ENCODE data around the gene IGFL4. TPM values are rescaled to one million over a fixed set of nuclear protein-coding genes. Genes with fewer than 3 reads are reported as not detected.
A peak's percentile ranks its signal among the peaks of the same experiment; 100 is the strongest.

IGFL4 gene
- total and polyA plus RNA-seq, 9 of the 15 experiments (the other 6 are each of a cell fraction or from before 2014, with no cell fraction given), result not detected

- TF ChIP-seq POLR2G (IDR thresholded peaks at IDR 0.05; ENCODE audit: low read depth, low read length) (no peak), CEBPB (tag; IDR thresholded peaks at IDR 0.05) (no peak), MBD2 (IDR thresholded peaks at IDR 0.05; ENCODE audit: borderline replicate concordance, low read depth) (no peak), GATAD2A (IDR thresholded peaks at IDR 0.05) (peak; percentile 49; the same call in 1 of the 2 replicates), JUN (IDR thresholded peaks at IDR 0.05; ENCODE audit: borderline replicate concordance, low read depth, low read length) (peak; percentile 36; the same call in 1 of the 2 replicates), JUN (CRISPR knock-in tag; IDR thresholded peaks at IDR 0.05; ENCODE audit: borderline replicate concordance) (no peak), TOE1 (IDR thresholded peaks at IDR 0.05; ENCODE audit: borderline replicate concordance) (peak; percentile 35), TOE1 (CRISPR knock-in tag; IDR thresholded peaks at IDR 0.05; ENCODE audit: borderline replicate concordance, low read depth) (no peak), YBX1 (IDR thresholded peaks at IDR 0.05) (no peak), ZC3H11A (IDR thresholded peaks at IDR 0.05; ENCODE audit: low read depth, low read length) (no peak), NKRF (IDR thresholded peaks at IDR 0.05; ENCODE audit: borderline replicate concordance) (peak; percentile 20; the same call in 1 of the 2 replicates), PHB (CRISPR knock-in tag; IDR thresholded peaks at IDR 0.05) (no peak), DDX20 (tag; IDR thresholded peaks at IDR 0.05; ENCODE audit: low read depth) (no peak), GABPB2 (CRISPR knock-in tag; conservative IDR thresholded peaks at IDR 0.05) (no peak), HNRNPH1 (optimal IDR thresholded peaks at IDR 0.05; ENCODE audit: low read depth, low read length) (no peak), ELK1 (CRISPR knock-in tag; IDR thresholded peaks at IDR 0.05) (no peak), SREBF2 (CRISPR knock-in tag; IDR thresholded peaks at IDR 0.05) (no peak), ETV1 (tag; conservative IDR thresholded peaks at IDR 0.05; ENCODE audit: low read depth) (no peak), ZNF274 (IDR thresholded peaks at IDR 0.05; ENCODE audit: borderline replicate concordance, low read depth, low read length) (no peak), FOXA3 (CRISPR knock-in tag; conservative IDR thresholded peaks at IDR 0.05 in 1 of 2, IDR thresholded peaks at IDR 0.05 in 1 of 2) (no peak), ZBTB43 (CRISPR knock-in tag; IDR thresholded peaks at IDR 0.05) (peak; percentile 32; the same call in 1 of the 2 replicates)
Measured at GRCh38 chr19:45995715-45996385, 45.0 kb downstream of the IGFL4 start (continued).
